NCI-H1105 (cell line): ENCODE results near the gene RNF135.
"Not testable (repeated sequence)": the region's sequence is repeated elsewhere in the genome, so short reads cannot be mapped to it uniquely, and the experiment has no call there.

Experiments used
- DNase-seq: peaks from one replicate; lab custom pipeline; 2025; lab: John Stamatoyannopoulos, UW

The RNF135 gene

DNA sequence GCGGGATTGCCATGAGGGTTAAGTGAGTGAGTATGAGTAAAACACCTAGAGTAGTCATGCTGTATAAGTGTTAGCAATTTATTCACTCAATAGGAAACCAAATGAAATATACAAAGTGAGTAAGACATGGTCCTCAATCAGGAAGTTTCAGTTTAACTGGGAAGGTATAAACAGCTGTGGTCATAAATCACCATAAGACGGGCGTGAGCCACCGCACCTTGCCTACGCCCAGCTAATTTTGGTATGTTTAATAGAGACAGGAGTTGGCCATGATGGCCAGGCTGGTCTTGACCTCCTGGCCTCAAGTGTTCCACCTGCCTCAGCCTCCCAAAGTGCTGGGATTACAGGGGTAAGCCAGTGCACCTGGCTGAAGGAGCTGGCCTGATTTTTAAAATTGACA is 27.0 kb downstream of the RNF135 start:
- DNase-seq: no peak

DNA sequence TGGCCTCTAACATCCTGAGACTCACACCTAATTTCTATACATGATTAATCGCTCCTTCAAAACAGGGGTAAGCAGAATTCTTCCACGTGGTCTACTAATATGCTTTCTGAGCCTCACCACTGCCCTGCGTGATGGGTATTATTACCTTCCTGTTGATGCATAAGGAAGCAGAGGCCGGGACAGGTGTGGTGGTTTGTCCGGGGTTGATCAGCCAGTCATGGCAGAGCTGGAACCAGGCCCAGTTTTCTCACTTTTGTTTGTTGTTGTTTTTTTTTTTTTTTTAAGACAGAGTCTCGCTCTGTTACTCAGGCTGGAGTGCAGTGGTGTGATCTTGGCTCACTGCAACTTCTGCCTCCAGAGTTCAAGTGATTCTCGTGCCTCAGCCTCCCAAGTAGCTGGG is 31.2 kb downstream of the RNF135 start:
- no peak for DNase-seq

DNA sequence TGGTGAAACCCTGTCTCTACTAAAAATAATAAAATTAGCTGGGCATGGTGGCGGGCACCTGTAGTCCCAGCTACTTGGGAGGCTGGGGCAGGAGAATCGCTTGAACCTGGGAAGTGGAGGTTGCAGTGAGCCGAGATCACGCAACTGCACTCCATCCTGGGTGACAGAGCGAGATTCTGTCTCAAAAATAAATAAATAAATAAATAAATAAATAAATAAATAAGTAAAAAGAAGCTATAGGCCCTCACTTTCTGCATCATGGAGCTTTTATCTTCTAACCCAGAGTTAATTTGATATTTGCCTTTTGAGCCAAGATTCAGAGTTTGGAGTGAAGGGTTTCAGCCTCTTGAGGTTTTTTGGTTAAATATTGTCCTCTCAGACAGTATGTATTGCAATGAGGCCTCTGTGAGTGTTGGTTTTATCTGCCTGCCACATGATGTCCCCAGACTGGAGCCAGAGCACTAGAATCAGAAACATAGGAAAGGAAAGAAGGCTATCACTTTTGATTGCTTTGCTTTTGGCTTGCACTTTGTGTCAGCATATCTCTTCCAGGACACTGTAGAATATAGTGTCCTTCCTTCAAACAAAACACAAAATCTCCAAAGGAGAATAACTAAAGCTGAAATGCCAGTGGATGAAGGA is 32.5 kb downstream of the RNF135 start:
- DNase-seq: no peak

DNA sequence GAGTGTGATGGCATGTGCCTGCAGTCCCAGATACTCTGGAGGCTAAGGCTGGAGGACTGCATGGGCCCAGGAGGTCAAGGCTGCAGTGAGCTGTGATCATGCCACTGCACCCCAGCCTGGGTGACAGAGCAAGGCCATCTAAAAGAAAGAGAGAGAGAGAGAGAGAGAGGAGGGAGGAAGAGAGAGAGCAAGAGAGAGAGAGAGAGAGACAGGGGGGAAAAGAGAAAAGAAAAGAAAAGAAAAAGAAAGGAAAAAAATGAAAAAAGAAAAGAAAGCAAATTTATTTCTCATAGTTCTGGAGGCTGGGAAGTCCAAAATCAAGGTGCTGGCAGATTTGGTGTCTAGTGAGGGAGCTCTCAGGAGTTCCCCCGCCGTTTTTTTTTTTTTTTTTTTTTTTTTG is 33.3 kb downstream of the RNF135 start:
- DNase-seq: no peak

DNA sequence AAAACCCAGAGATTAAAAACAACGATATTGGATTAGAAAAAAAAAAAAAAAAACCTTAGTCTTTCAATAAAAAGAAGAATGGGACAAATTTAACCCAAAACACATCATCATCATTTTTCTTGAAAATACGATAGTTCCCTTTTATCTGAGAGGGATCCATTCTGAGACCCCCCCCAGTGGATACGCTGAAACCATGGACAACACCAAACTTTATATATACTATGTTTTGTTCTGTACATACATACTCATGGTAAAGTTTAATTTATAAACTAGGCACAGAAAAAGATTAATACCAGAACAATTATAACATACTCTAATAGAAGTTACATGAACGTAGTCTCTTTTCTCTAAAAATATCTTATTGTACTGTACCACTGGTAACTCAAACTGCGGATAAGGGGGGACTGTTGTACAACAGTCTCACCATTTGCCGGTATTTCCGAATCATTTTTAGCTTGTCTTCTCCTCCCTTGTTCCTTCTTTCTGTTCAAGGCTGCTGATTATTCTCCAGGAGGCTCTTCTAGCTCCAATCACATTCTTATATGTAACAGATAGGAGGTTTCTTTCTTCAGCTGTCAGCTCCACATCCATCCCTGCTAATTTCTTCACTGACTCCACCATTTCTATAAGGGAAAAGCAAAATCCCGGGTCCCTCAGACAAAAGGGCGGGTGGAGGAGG is 37.0 kb downstream of the RNF135 start:
- no peak for DNase-seq

DNA sequence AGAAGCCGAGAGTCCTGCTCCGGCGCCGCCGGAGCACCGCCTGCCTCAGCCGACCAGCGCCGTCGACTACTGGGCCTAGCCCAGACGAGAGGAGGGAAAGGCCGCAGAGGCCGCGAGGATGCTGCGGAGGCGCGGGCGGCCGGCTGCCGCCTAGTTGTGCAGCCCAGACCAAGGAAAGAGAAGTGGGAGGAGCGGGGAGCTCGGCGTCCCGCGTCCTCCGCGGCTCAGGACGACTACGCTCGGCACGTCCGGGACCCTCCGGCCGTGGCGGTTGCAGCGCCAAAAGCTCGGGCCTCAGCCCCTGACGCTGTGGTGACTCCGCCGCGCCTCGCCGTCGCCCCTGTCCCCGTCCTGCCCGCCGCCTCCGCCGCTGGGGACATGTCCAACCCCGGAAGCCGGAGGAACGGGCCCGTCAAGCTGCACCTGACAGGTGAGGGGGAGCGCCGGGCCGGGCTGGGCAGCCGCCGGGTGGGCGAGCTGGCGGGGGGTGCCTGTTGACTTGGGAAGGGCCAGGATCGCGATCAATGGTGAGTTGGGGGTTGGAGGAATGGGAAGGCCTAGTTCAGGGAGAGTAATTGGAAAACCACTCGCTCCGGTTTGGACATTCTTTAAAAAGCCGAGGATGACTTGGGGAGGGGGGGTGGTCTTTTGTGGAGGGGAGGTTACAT is 37.7 kb downstream of the RNF135 start:
- peak; percentile 30 for DNase-seq

DNA sequence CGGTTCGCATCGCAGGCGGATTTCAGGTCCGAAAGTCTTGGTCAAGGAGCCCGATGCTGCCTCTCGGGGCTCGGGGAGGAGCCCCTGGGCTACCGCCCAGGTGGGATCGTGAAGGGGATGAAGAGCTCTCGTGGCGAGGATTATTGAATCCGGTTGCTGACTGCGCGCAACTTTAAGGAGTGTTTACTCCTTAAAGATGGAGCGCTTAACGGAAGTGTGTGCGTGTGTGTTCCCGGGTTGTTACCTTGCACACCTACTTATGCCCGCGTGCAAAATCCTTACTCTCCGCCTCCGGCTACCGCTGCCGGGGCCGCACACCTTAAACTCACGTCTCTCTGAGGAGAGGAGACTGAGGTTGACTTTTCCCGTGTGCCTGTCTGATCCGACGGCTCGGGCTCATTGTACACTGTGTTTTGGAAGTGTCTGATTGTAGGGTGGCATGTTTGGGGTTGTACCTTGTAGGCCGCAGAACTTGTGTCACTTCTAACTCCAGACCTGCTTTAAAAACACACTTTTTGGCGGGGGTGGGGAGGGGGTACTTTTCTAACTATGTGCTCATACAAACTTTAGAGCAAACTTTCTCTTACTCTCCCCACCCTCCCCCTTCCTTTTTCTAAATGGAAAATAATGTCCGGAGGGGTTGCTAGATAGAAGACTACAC is 38.3 kb downstream of the RNF135 start:
- DNase-seq: not testable (repeated sequence)

DNA sequence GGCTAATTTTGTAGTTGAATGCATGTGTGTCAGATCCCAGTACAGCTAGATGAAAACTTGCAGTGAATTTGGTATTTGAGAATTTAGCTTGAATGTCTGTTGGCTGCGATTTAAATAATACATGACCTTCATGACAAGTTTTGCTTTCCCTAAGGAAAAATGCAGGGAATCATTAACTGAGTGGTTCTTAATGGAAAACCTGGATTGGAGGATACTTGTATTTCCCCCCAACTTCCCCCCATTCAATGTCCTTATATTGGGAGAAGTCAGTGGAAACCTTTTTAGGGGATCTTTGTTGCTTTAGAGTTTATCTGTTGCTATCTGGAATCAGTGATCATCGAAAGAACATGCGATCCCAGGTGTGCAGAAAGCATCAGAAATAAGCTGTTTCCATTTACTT is 39.2 kb downstream of the RNF135 start:
- DNase-seq: not testable (repeated sequence)

DNA sequence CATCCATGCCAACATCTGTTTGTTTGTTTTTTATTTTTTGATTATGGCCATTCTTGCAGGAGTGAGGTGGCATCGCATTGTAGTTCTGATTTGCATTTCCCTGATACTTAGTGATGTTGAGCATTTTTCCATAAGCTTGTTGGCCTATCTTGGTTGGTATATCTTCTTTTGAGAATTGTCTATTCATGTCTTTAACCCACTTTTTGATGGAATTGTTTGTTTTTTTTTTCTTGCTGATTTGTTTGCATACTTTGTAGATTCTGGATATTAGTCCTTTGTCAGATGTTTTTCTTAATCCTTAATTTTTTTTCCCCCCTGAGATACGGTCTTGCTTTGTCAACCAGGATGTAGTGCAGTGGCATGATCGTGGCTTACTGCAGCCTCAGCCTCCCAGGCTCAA is 43.0 kb downstream of the RNF135 start:
- DNase-seq: no peak

DNA sequence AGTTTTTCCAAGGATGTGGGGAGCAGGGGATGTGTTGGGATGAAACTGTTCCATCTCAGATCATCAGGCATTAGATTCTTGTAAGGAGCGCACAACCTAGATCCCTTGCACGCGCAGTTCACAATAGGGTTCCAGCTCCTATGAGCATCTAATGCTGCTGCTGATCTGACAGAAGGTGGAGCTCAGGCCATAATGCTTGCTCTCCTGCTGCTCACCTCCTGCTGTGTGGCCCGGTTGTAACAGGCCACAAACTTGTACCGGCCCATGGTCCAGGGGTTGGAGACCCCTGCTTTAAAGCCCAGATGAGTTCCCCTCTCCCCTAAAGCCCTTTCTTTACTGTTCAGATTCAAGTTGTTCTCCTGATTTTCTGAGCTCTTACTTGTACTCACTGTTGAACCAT is 44.8 kb downstream of the RNF135 start:
- no peak for DNase-seq

DNA sequence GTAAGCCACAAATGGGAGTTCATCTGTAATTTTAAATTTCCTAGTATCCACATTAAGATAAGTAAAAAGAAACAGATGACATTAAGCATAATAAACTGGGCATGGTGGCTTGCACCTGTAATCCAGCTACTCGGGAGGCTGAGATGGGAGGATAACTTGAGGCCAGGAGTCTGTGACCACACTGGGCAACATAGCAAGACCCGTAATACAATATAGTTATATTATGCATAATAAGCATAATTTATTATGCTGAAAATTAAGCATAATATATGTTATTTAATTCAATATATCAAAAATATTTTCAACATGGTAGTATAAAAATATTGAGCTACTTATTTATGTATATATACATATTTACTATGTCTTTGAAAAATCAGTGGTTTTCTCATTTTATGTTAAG is 48.2 kb downstream of the RNF135 start:
- no peak for DNase-seq

DNA sequence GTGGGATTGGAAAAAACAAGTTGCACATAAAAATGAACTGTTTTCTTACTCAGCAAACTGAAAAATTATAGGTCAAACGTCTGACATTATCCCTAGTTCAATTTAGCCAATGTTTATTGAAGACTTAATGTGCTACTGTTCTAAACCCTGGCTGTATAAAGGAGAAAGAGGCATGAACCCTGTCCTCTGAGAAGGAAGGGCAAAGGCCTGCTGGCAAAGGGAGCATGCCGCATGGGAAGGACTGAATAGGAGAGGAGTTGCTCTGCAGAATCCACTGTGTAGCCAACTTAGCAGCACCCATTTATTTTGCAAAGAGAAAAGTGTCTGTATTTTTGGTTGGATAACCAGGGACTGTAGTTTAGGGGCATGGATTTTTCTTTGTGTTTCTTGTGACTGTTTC is 52.3 kb downstream of the RNF135 start:
- DNase-seq: not testable (repeated sequence)

DNA sequence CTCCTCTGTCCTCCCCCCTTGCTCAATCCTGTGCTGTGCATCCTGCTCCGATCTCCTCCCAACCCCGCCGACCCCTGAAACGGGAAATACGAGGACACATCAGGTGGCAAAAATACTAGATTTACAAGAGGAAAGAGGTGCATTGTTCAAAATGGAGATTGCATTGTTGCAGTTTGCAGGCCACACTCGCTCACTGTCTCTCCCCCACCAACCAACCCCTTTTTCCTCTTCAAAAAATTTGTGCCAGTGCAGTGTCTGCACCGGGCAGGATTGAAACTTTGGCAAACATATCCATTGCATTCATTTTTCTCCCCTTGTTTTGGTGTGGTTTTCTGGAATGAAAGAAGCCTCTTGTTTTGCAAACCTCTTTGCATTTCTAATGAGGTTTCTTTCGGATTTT is 61.0 kb downstream of the RNF135 start:
- DNase-seq: no peak

DNA sequence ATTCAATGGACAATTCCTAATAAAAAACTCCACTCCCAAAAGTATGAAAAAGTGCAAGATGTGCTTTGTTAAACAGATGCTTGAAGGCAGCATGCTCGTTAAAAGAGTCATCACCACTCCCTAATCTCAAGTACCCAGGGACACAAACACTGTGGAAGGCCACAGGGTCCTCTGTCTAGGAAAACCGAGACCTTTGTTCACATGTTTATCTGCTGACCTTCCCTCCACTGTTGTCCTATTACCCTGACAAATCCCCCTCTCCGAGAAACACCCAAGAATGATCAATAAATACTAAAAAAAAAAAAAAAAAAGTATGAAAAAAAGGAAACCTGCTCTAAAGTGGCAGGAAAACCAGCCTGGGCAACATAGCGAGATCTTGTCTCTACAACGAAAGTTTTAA is 64.8 kb downstream of the RNF135 start:
- not testable (repeated sequence) for DNase-seq

DNA sequence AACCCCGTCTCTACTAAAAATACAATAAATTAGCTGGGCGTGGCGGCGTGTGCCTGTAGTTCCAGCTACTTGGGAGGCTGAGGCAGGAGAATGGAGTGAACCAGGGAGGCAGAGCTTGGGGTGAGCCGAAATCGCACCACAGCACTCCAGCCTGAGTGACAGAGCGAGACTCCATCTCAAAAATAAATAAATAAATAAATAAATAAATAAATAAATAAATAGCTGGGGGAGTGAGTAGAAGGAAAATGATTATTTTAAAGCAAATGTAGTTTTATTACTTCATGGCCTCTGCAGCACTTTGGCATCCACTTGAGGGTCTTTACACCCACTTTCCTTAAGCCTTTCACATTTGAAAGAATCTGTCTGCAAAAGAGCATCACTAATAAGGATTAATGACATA is 70.0 kb downstream of the RNF135 start:
- not testable (repeated sequence) for DNase-seq

DNA sequence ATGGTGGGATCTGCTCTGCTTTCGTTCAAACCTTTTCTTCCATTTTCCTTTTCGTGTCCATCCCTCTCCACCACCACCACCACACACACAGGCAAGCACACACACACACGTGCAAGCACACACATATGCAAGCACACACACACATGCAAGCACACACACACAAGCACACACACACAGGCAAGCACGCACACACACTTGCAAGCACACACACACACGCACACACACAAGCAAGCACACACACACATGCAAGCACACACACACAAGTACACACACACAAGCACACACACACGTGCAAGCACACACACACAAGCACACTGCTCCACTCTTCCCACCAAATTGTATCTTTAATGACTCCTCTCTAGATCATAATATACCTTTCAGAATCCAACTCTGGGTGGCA is 71.5 kb downstream of the RNF135 start:
- DNase-seq: not testable (repeated sequence)

DNA sequence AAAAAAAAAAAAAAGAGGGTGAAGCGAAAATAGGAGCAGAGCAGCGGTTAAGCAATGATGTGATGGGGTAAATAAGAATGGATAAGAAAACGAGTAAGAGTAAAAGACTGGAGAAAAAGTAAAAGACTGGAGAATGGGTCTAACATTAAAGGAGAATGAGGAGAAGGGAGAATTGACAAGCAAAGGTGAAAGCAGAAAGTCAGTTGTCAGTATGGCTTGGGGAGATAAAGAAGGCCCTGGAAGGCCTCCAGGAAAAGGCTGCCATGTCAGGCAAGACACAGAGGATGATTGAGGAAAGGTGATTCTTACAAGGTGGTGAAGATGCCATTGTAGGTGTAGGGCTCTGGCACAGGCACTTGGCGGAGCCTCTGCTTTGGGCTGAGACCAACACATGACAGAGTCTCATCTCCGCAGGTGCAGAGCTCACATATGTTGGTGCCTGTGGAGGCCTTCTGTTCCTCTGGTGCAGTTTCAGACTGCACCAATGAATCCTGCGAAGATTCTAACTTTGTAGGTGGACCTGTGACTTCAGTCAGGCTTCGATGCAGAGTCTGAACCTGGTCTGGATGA is 76.1 kb downstream of the RNF135 start:
- not testable (repeated sequence) for DNase-seq

DNA sequence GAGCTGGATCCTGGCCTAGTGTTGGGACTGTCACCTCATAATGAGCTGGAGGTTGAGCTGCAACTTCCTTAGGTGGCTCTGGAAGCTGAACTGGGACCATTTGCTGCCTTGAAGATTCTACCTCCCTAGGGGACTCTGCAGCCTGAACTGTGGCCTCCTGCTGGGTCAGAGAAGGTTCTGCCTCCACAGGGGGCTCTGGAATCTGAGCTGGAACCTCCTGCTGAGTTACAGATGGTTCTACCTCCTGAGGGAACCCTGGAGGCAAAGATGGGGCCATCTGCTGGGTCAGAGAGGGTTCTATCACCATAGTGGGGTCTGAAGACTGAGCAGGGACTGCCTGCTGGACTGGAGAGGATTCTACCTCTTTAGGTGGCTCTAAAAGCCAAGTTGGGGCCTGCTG is 77.3 kb downstream of the RNF135 start:
- no peak for DNase-seq

DNA sequence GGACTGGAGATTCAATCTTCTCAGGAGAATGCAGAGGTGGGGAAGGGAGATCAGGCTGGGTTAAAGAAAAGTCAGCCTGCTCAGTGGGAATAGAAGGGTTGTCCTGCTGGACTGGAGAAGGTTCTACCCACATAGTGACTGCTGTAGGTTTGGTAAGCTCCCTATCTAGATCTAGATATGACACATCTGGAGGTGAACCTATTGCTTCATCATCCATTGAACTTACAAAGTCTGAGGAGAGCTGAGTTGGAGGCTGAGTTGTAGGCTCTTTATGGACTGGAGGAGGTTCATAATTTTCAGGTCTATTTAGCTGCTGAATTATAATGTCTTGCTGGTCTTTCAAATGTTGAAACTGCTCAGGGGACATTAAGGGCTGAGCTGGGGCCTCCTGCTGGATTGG is 77.9 kb downstream of the RNF135 start:
- no peak for DNase-seq
